ENCODE measurements around the gene ARFRP1.

DNA sequence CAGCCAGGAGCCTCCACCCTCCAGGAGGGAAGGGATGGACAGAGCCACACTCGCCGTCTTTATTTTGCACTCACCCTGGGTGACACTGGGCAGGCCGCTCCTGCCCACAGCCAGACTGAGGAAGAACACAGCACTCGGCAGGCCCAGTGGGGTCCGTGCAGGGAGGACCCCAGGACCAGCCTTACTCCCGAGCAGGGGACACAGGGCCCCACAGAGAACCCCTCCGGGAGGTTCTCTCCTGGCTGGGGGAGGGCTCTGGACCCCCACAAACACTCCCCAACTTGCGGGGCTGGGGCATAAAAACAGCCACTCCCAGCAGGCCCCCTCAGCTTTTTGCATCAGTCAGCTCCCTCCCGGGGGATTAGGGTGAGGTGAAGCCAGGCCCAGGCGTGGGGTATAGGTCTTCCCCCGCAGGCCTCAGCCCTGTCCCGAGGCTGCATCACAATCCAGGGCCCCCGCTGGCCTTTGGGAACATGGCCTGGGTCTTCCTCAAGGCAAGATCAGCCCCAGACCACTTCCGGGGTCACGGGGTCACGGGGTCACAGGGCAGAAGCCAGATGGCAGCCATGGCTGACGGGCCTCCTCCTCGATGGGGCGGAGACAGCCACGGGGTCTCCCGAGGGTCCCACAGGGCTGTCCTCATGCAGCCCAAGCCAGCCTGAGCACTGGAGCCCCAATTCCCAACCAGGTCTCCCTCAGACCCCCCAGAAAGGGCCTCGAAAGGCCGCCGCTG lies 8.1 kb downstream of the ARFRP1 start:
- TF ChIP-seq, protein P1, sequence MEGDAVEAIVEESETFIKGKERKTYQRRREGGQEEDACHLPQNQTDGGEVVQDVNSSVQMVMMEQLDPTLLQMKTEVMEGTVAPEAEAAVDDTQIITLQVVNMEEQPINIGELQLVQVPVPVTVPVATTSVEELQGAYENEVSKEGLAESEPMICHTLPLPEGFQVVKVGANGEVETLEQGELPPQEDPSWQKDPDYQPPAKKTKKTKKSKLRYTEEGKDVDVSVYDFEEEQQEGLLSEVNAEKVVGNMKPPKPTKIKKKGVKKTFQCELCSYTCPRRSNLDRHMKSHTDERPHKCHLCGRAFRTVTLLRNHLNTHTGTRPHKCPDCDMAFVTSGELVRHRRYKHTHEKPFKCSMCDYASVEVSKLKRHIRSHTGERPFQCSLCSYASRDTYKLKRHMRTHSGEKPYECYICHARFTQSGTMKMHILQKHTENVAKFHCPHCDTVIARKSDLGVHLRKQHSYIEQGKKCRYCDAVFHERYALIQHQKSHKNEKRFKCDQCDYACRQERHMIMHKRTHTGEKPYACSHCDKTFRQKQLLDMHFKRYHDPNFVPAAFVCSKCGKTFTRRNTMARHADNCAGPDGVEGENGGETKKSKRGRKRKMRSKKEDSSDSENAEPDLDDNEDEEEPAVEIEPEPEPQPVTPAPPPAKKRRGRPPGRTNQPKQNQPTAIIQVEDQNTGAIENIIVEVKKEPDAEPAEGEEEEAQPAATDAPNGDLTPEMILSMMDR (conservative IDR thresholded peaks at IDR 0.05; ENCODE audit: low read depth in 2 of 2), result no peak
- TF ChIP-seq EZH2phosphoT487 (IDR thresholded peaks at IDR 0.05; ENCODE audit: unreplicated experiment), result no peak
- TF ChIP-seq EZH2 (IDR thresholded peaks at IDR 0.05; ENCODE audit: low read depth, unreplicated experiment), result no peak
- TF ChIP-seq CREB1 (CRISPR knock-in tag; IDR thresholded peaks at IDR 0.05; ENCODE audit: low read depth), result no peak
- TF ChIP-seq POLR2AphosphoS5 (IDR thresholded peaks at IDR 0.05; ENCODE audit: low read depth), result peak; percentile 1; the same call in 1 of the 2 replicates
- TF ChIP-seq, protein P2, sequence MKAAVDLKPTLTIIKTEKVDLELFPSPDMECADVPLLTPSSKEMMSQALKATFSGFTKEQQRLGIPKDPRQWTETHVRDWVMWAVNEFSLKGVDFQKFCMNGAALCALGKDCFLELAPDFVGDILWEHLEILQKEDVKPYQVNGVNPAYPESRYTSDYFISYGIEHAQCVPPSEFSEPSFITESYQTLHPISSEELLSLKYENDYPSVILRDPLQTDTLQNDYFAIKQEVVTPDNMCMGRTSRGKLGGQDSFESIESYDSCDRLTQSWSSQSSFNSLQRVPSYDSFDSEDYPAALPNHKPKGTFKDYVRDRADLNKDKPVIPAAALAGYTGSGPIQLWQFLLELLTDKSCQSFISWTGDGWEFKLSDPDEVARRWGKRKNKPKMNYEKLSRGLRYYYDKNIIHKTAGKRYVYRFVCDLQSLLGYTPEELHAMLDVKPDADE (IDR thresholded peaks at IDR 0.05), result no peak
- TF ChIP-seq, protein P3, sequence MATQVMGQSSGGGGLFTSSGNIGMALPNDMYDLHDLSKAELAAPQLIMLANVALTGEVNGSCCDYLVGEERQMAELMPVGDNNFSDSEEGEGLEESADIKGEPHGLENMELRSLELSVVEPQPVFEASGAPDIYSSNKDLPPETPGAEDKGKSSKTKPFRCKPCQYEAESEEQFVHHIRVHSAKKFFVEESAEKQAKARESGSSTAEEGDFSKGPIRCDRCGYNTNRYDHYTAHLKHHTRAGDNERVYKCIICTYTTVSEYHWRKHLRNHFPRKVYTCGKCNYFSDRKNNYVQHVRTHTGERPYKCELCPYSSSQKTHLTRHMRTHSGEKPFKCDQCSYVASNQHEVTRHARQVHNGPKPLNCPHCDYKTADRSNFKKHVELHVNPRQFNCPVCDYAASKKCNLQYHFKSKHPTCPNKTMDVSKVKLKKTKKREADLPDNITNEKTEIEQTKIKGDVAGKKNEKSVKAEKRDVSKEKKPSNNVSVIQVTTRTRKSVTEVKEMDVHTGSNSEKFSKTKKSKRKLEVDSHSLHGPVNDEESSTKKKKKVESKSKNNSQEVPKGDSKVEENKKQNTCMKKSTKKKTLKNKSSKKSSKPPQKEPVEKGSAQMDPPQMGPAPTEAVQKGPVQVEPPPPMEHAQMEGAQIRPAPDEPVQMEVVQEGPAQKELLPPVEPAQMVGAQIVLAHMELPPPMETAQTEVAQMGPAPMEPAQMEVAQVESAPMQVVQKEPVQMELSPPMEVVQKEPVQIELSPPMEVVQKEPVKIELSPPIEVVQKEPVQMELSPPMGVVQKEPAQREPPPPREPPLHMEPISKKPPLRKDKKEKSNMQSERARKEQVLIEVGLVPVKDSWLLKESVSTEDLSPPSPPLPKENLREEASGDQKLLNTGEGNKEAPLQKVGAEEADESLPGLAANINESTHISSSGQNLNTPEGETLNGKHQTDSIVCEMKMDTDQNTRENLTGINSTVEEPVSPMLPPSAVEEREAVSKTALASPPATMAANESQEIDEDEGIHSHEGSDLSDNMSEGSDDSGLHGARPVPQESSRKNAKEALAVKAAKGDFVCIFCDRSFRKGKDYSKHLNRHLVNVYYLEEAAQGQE (IDR thresholded peaks at IDR 0.05; ENCODE audit: unreplicated experiment), result no peak
- TF ChIP-seq JUNB (IDR thresholded peaks at IDR 0.05; ENCODE audit: unreplicated experiment), result no peak
